BE2C (cell line): Measurements from ENCODE around the gene HPF1.
A peak's percentile ranks its signal among the peaks of the same experiment; 100 is the strongest.

Experiments used
- DNase-seq: peaks from one replicate; pipeline ENCODE4 v3.0.0-alpha.2; 2020
- H3K27me3 ChIP-seq: fragments of 250-450 bp; sonication (Bioruptor Pico); 2 replicates; pipeline ENCODE4 v1.5.1; 2020; ENCODE audit warnings: mild to moderate bottlenecking
- H3K36me3 ChIP-seq: fragments of 250-450 bp; sonication (Bioruptor Pico); 2 replicates; pipeline ENCODE4 v1.5.1; 2020; ENCODE audit warnings: mild to moderate bottlenecking
- H3K4me1 ChIP-seq: fragments of 250-450 bp; sonication (Bioruptor Pico); 2 replicates; pipeline ENCODE4 v1.5.1; 2020
- H3K4me3 ChIP-seq: 2 replicates; pipeline ENCODE4 v1.5.1; 2011; ENCODE audit warnings: low read depth, low read length
- H3K9me3 ChIP-seq: fragments of 250-450 bp; sonication (Bioruptor Pico); 2 replicates; pipeline ENCODE4 v1.5.1; 2020
- CTCF ChIP-seq: IDR thresholded peaks from 2 replicates; pipeline ENCODE4 v1.5.1; 2012; ENCODE audit warnings: mild to moderate bottlenecking, low read depth, low read length

HPF1 gene

GRCh38 chr4:169770416-169770815 lies 12.7 kb upstream of the HPF1 start:
- no peaks in the 10 kb centered on the region for H3K4me1 ChIP-seq
- no peaks in the 10 kb centered on the region for H3K9me3 ChIP-seq
- no peak overlapping the region for H3K4me3 ChIP-seq
- H3K27me3 ChIP-seq: no peaks in the 10 kb centered on the region
- no peak for TF ChIP-seq CTCF
- no peaks in the 10 kb centered on the region for H3K36me3 ChIP-seq
- DNase-seq: no peak

GRCh38 chr4:169768385-169768784 lies 10.6 kb upstream of the HPF1 start:
- DNase-seq: no peak
- Histone ChIP-seq H3K27me3 (no peaks in the 10 kb centered on the region), H3K9me3 (no peaks in the 10 kb centered on the region), H3K36me3 (no peaks in the 10 kb centered on the region), H3K4me3 (no peak overlapping the region), H3K4me1 (no peaks in the 10 kb centered on the region)
- TF ChIP-seq CTCF: no peak

GRCh38 chr4:169766741-169767140 lies 9.0 kb upstream of the HPF1 start:
- DNase-seq: no peak
- H3K4me3 ChIP-seq: no peak overlapping the region

GRCh38 chr4:169765835-169766234 lies 8.1 kb upstream of the HPF1 start:
- no peaks in the 10 kb centered on the region for H3K4me1 ChIP-seq
- H3K9me3 ChIP-seq: no peaks in the 10 kb centered on the region
- TF ChIP-seq CTCF: no peak
- H3K4me3 ChIP-seq: no peak overlapping the region
- H3K36me3 ChIP-seq: no peaks in the 10 kb centered on the region
- H3K27me3 ChIP-seq: no peaks in the 10 kb centered on the region
- DNase-seq: peak; percentile 26

More at GRCh38 chr4:169766741-169767140, 9.0 kb upstream of the HPF1 start:
- Histone ChIP-seq H3K36me3 (no peaks in the 10 kb centered on the region), H3K27me3 (no peaks in the 10 kb centered on the region), H3K9me3 (no peaks in the 10 kb centered on the region), H3K4me1 (no peaks in the 10 kb centered on the region)
- TF ChIP-seq CTCF: no peak

- Histone ChIP-seq H3K36me3 (no peaks in the 10 kb centered on the region), H3K9me3 (no peaks in the 10 kb centered on the region), H3K27me3 (no peaks in the 10 kb centered on the region), H3K4me1 (no peaks in the 10 kb centered on the region), H3K4me3 (no peak overlapping the region)
- DNase-seq: no peak
- no peak for TF ChIP-seq CTCF
Observed at GRCh38 chr4:169761846-169762245, 4.1 kb upstream of the HPF1 start.

- H3K36me3 ChIP-seq: no peaks in the 10 kb centered on the region
- H3K27me3 ChIP-seq: no peaks in the 10 kb centered on the region
- DNase-seq: no peak
- H3K4me1 ChIP-seq: no peaks in the 10 kb centered on the region
- no peak for TF ChIP-seq CTCF
- H3K9me3 ChIP-seq: no peaks in the 10 kb centered on the region
- H3K4me3 ChIP-seq: peak overlapping the region; percentile 97; the same call in 1 of the 2 replicates
Observed at GRCh38 chr4:169758401-169758962, 738 bp upstream of the HPF1 start.
